DND-41 (cell line): ENCODE data around the gene ZFYVE28.

ENCODE experiments used
- ATAC-seq: fragments of 200-7000 bp; cut with Tn5 transposase; 3 replicates; pipeline ENCODE4 v1.9.1; 2021; ENCODE audit warnings: low read depth; ENCODE audit not compliant: insufficient read depth
- DNase-seq: peaks from one replicate; pipeline ENCODE4 v3.0.0-alpha.2; 2020
- H2AFZ ChIP-seq: 2 replicates; pipeline ENCODE4 v1.6.0; 2012; ENCODE audit warnings: low read depth, low read length
- H3K27ac ChIP-seq: 2 replicates; pipeline ENCODE4 v1.5.1; 2012; ENCODE audit warnings: low read length, inconsistent platforms
- H3K27me3 ChIP-seq: fragments of 200-600 bp; sonication (generic); 2 replicates; pipeline ENCODE4 v1.6.0; 2012; ENCODE audit warnings: low read length, mild to moderate bottlenecking, inconsistent platforms; ENCODE audit not compliant: insufficient read depth, poor library complexity
- H3K36me3 ChIP-seq: 2 replicates; pipeline ENCODE4 v1.5.1; 2012; ENCODE audit warnings: low read length, inconsistent platforms; ENCODE audit not compliant: insufficient read depth
- H3K4me1 ChIP-seq: 2 replicates; pipeline ENCODE4 v1.5.1; 2012; ENCODE audit warnings: mild to moderate bottlenecking, low read length; ENCODE audit not compliant: insufficient read depth
- H3K4me2 ChIP-seq: 2 replicates; pipeline ENCODE4 v1.6.0; 2012; ENCODE audit warnings: mild to moderate bottlenecking, moderate library complexity, low read length, inconsistent platforms; ENCODE audit not compliant: insufficient read depth
- H3K4me3 ChIP-seq, 2 experiments: fragments of 200-600 bp in 1 of 2; shearing (Covaris generic) in 1 of 2; 2 replicates each; pipeline ENCODE4 v1.5.1; 2012 to 2016; ENCODE audit warnings: inconsistent platforms in 2 of 2, low read length in 2 of 2, mild to moderate bottlenecking in 2 of 2, low read depth in 1 of 2, moderate library complexity in 1 of 2
- H3K79me2 ChIP-seq: 2 replicates; pipeline ENCODE4 v1.6.0; 2012; ENCODE audit warnings: low read length, inconsistent platforms; ENCODE audit not compliant: insufficient read depth
- H3K9ac ChIP-seq: 2 replicates; pipeline ENCODE4 v1.6.0; 2012; ENCODE audit warnings: low read depth, mild to moderate bottlenecking, inconsistent platforms, low read length, moderate library complexity
- H3K9me3 ChIP-seq: 2 replicates; pipeline ENCODE4 v1.5.1; 2012; ENCODE audit warnings: low read length, moderate library complexity, mild to moderate bottlenecking, inconsistent platforms; ENCODE audit not compliant: insufficient read depth, severe bottlenecking
- H4K20me1 ChIP-seq: 2 replicates; pipeline ENCODE4 v1.6.0; 2012; ENCODE audit warnings: low read length; ENCODE audit not compliant: insufficient read depth
- CTCF ChIP-seq: IDR thresholded peaks from 2 replicates; pipeline ENCODE4 v1.5.1; 2012; ENCODE audit warnings: borderline replicate concordance, low read length, moderate library complexity, mild to moderate bottlenecking; ENCODE audit not compliant: poor library complexity, severe bottlenecking; ENCODE audit errors: extremely low read depth
- EZH2 ChIP-seq: IDR thresholded peaks from 3 replicates; pipeline ENCODE4 v1.6.1; 2012; ENCODE audit warnings: borderline replicate concordance, low read depth, mild to moderate bottlenecking, moderate library complexity, low read length, inconsistent platforms; ENCODE audit not compliant: severe bottlenecking

The ZFYVE28 gene

GRCh38 chr4:2395038-2395437 lies 23.4 kb downstream of the ZFYVE28 start:
- H3K4me2 ChIP-seq, result no peak overlapping the region

GRCh38 chr4:2394528-2394927 lies 23.9 kb downstream of the ZFYVE28 start:
- TF ChIP-seq CTCF (no peak), EZH2 (no peak)
- Histone ChIP-seq H3K27me3 (peaks cover 38% of the 10 kb centered on the region), H3K27ac (no peak overlapping the region), H2AFZ (no peak overlapping the region), H3K4me2 (no peak overlapping the region), H3K36me3 (no peaks in the 10 kb centered on the region), H3K9ac (no peak overlapping the region), H3K4me3 (no peak overlapping the region), H3K9me3 (no peaks in the 10 kb centered on the region), H3K4me1 (no peaks in the 10 kb centered on the region), H3K79me2 (no peaks in the 10 kb centered on the region), H4K20me1 (peaks cover 13% of the 10 kb centered on the region)
- DNase-seq (no peak), ATAC-seq (no peak)

More at GRCh38 chr4:2395038-2395437, 23.4 kb downstream of the ZFYVE28 start:
- Histone ChIP-seq H3K4me3 (no peak overlapping the region), H3K4me1 (no peaks in the 10 kb centered on the region), H3K27ac (no peak overlapping the region), H4K20me1 (peaks cover 13% of the 10 kb centered on the region), H3K79me2 (no peaks in the 10 kb centered on the region), H2AFZ (no peak overlapping the region), H3K36me3 (no peaks in the 10 kb centered on the region), H3K9me3 (no peaks in the 10 kb centered on the region), H3K27me3 (peaks cover 35% of the 10 kb centered on the region), H3K9ac (no peak overlapping the region)
- DNase-seq (no peak), ATAC-seq (no peak)
- TF ChIP-seq CTCF, result no peak
- TF ChIP-seq EZH2, result no peak

GRCh38 chr4:2393353-2394270 lies 24.8 kb downstream of the ZFYVE28 start:
- DNase-seq (no peak), ATAC-seq (no peak)
- no peaks in the 10 kb centered on the region for H3K36me3 ChIP-seq
- peaks cover 37% of the 10 kb centered on the region for H3K27me3 ChIP-seq
- no peak overlapping the region for H3K4me3 ChIP-seq
- no peaks in the 10 kb centered on the region for H3K4me1 ChIP-seq
- no peaks in the 10 kb centered on the region for H3K9me3 ChIP-seq
- H3K4me2 ChIP-seq, result no peak overlapping the region
- H2AFZ ChIP-seq, result no peak overlapping the region
- no peak overlapping the region for H3K9ac ChIP-seq
- no peak overlapping the region for H3K27ac ChIP-seq
- peaks cover 17% of the 10 kb centered on the region for H4K20me1 ChIP-seq
- TF ChIP-seq CTCF (no peak), EZH2 (no peak)
- no peaks in the 10 kb centered on the region for H3K79me2 ChIP-seq
